IPS-18c (cell line): ENCODE data around the gene ZNF554.

ENCODE experiments used
- H3K4me3 ChIP-seq: 2 replicates; pipeline ENCODE4 v1.7.0; 2013; ENCODE audit warnings: low read depth, mild to moderate bottlenecking, low read length, moderate library complexity; ENCODE audit not compliant: insufficient read depth
- H3K9me3 ChIP-seq: one replicate; pipeline ENCODE4 v1.6.1; 2013; ENCODE audit warnings: mild to moderate bottlenecking, low read length, moderate library complexity; ENCODE audit not compliant: control insufficient read depth, insufficient read depth

Gene ZNF554

DNA sequence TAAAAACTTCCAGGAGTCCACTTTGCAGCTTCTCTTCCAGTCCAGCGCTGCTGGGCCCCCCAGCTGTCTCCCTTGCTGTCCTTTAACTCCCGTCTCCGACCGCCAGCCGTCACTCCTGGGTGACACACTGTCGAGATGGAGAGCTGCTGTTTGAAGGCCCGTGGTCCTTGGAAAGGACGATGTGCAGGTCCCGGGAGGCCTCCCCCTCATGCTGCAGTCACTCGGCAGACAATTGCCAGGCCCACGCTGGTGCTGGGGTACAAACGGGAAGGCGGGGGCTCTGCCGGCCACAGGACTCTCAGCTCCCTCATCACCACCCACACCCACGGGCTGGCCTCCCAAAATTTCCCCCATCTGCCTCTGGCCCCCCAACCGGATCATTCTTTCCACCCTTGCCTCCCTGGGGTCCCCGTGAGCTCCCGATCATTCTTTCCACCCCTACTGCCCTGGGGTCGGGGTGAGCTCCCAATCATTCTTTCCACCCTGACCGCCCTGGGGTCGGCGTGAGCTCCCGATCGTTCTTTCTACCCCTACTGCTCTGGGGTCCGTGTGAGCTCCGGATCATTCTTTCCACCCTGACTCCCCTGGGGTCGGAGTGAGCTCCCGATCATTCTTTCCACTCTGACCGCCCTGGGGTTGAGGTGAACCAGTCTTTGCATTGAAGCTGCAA, 16.0 kb upstream of the ZNF554 start:
- Histone ChIP-seq H3K9me3 (no peaks in the 10 kb centered on the region), H3K4me3 (no peak overlapping the region)

DNA sequence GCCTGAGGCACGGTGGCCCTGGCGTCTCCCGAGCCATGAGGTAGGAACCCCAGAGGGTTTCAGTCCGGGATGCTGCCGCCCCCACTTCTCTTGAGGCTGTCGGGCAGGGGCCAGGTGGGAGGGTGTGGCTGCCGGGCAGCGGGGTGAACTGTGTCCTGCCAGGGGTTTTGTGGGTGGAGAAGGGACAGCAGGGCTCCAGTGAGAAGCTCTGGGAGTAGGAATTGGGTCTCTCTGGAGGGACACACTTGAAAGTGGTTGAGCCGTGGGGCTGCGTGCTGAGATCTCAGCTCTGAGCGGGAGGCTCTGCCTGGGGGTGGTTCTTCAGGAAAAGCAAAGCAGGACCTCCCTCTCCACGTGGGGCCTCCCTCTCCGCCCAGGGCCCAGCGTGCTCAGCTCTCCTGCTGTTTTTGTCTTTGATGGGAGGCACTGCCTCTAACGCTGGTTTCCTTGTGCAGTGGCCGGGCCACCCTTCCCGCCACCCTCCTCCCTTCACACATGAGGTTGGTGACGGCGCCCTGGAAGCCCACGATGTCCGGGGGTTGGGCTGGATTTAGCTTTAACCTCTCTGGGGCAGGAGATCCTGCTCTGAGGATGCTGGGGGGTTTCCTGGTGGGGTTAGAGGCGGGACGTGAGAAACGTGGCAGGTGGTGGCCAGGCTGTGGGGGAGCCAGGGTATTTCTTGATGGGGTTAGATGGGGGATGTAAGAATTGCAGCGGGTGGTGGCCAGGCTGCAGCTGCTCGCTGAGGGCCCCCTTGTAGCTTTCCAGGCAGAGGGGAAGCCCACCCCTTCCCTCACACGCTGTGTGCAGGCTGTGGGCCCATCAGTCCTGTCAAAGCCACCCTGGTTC, 15.3 kb upstream of the ZNF554 start:
- H3K4me3 ChIP-seq = no peak overlapping the region

DNA sequence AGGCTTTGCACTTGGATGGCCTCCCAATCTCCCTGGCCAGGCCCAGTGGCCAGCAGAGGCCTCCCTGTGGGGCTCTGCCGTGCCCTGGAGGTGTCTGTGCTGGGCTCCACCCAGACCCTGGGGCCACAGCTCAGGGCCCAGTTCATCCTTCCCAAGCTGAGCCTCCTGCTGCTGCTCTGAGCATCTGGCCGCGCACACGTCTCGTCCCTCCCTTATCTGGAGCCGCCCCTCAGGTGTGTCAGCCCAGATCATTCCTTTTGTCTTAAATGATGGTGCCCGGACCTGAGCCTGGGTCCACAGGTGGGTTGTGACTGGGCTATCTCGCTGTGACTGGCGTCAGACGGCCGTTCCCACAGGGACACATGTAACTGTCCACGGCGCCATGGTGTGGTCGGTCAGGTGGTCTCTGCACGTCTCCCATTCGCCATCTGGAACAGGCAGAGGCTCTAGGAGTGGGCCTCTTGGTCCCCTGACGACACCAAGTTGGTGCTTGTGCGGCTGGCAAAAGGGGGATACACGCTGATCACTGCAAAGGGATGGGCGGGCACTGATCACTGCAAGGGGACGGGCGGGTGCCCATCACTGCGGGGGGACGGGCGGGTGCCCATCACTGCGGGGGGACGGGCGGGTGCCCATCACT, 14.3 kb upstream of the ZNF554 start:
- no peaks in the 10 kb centered on the region for H3K9me3 ChIP-seq
- H3K4me3 ChIP-seq = no peak overlapping the region

More for the DNA sequence above, 15.3 kb upstream of the ZNF554 start:
- H3K9me3 ChIP-seq = no peaks in the 10 kb centered on the region

DNA sequence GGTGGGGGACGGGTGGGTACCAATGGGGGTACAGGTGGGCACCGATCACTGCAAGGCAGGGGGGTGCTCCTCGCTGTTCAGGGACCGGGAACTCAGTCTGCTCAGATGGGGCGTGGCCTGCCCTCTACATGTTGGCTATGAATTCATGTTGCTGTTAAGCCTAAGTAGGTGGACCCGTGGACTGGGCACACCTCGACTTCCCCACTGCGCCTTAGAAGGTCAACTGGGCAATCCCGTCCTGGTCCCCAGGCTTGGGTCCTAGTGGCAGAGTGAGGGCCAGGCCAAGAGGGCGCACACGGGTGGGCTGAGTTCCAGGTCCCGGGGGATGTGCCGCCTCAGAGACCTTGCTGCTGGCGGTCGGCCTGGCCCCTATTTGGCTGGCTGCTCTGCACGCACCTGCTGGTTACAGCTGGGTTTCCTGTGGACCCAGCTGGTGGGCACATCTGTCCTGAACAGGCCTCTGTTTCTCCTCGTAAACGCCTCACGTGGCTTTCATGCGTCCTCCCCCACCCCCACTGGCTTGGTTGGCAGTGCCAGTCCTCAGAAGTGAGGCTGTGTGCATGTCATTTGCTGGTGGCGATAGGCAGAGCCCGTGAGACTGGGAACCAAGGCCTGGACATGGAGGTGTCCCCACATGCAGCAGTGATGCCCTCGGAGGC, 13.5 kb upstream of the ZNF554 start:
- no peaks in the 10 kb centered on the region for H3K9me3 ChIP-seq
- no peak overlapping the region for H3K4me3 ChIP-seq

DNA sequence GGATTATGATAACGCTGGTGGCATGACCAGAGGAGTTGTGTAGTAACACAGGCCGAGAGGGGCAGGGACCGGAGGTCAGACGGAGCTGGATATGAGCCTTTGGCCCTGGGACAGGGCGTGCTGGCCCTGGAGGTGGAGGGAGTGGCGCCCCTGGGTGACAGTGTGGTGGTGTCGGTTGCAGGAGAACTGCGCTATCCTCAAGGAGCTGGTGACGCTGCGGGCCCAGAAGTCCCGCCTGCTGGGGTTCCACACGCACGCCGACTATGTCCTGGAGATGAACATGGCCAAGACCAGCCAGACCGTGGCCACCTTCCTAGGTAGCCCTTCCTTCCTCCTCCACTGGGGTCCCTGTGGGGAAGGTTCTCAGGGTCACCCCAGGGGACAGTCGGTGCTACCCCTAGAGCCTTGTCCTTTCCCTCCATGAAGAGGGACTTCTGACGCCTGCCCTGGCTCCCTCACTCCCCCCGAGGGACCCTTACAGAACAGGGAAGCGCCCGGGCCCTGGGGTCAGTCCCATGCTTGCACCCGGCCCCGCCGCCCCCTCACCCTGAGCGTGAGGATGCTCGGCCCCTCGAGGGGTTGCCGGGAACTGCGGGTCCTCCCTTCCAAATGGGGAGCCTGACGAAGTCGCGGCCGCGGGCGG, 12.8 kb upstream of the ZNF554 start:
- H3K4me3 ChIP-seq = no peak overlapping the region
- no peaks in the 10 kb centered on the region for H3K9me3 ChIP-seq

DNA sequence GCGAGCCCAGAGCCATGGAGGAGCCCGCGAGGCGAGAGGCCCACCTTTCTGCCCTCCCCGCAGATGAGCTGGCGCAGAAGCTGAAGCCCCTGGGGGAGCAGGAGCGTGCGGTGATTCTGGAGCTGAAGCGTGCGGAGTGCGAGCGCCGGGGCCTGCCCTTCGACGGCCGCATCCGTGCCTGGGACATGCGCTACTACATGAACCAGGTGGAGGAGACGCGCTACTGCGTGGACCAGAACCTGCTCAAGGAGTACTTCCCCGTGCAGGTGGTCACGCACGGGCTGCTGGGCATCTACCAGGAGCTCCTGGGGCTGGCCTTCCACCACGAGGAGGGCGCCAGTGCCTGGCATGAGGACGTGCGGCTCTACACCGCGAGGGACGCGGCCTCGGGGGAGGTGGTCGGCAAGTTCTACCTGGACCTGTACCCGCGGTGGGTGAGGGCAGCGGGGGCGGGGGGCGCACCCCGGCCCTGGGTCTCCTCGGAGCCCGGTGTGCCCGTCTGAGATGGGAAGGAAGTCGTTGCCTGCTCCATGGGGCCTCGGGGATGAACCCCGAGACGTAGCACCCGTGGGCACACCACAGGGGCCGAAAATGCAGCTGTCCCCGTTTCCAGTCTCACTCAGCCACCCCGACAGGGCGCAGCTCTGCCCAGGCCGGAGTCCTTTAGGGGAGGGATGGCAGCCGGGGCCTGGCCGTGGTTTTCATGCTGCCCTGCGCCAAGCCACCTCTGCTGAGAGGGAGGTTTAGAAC, 12.1 kb upstream of the ZNF554 start:
- Histone ChIP-seq H3K4me3 (no peak overlapping the region), H3K9me3 (no peaks in the 10 kb centered on the region)

DNA sequence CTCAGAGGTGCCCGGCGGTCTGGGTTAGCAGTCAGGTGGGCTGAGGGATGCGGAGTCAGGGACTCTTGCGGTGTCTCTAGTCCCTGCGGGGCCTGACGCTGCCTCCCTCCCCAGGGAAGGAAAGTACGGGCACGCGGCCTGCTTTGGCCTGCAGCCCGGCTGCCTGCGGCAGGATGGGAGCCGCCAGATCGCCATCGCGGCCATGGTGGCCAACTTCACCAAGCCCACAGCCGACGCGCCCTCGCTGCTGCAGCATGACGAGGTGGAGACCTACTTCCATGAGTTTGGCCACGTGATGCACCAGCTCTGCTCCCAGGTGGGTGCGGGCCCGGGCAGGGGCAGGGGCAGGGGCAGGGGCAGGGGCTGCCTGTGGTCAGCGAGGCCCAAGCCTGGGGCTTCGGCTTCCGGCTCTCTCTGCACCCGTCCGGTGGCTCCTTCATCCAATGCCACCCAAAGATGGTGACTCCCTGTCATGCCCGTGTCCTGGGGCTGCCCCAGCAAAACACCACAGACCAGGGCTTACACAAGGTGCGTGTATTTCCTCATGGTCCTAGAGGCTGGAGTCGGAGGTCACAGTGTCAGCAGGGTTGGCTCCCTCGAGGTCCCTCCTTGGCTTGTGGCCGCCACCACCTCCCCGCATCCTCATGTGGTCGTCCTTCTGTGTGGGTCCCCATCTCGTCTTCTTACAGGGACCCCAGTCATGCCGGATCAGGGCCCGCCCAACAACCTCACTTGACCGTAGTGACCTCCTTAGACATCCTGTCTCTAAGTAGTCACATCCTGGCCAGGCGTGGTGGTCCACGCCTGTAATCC, 11.3 kb upstream of the ZNF554 start:
- H3K9me3 ChIP-seq = no peaks in the 10 kb centered on the region
- H3K4me3 ChIP-seq = no peak overlapping the region

DNA sequence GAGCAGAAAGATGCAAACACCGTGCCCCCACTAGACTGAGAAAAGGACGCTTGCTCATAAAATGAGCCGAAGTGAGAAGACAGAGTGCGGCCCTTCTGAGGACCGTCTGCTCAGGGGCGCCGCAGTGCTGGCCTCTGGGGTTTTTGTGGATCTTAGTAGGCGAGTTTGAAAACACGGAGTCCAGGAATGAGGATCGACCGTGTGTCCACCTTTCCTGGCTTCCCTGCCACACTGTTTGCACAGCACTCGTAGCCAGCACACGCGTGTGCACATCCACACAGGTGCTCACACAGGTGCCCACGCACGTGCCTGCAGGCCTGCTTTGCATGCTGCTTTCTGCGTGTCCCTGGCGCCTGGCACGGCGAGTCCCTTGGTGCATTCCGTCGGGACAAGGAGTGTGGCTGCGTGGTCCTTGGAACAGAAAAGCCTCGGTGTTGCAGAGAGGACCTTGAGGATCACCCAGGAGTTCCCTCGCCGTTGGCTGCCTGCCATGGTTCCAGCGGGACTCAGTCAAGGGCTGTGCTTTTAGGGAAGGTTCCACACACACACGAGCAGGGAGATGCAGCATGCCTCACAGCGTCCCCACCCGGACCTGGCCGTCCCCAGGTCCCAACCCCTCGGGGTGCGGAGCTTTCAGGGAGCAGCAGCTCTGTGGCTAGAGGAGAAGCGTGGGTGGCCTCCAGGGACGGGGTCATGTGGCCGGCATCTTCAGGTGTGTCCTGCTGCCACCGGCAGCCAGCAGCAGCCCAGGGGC, 10.1 kb upstream of the ZNF554 start:
- Histone ChIP-seq H3K4me3 (no peak overlapping the region), H3K9me3 (no peaks in the 10 kb centered on the region)

DNA sequence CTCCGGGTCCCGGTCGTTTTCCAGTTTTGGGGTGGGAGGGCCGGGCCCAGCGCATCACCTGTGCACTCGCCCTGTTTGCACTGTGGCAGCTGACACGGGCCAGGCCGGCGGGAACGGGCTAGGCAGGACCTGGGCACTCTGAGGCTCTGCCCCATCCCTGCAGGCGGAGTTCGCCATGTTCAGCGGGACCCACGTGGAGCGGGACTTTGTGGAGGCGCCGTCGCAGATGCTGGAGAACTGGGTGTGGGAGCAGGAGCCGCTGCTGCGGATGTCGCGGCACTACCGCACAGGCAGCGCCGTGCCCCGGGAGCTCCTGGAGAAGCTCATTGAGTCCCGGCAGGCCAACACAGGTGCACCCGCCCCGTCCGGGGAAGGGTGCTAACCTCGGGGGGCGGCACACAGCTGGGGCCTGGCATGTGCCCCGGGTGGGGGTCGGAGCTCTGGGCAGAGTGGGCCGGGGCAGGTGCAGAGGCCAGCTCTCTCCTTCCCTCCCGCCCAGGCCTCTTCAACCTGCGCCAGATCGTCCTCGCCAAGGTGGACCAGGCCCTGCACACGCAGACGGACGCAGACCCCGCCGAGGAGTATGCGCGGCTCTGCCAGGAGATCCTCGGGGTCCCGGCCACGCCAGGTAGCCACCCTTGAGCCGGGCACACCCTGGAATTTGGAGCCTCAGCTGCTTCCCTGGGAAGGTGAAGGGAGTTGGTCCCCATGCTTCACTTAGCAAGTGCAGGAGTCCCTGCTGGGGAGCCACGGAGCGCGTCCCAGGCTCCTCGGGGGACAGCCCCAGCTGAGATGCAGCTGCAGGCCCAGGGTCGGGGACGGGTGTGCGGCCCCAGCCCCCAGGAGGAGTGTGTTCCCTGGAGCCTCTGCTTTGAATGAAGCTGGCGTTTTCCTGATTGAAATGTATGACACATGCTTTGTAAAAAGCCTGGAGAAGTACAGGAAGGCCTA, 9.3 kb upstream of the ZNF554 start:
- no peaks in the 10 kb centered on the region for H3K9me3 ChIP-seq
- no peak overlapping the region for H3K4me3 ChIP-seq

DNA sequence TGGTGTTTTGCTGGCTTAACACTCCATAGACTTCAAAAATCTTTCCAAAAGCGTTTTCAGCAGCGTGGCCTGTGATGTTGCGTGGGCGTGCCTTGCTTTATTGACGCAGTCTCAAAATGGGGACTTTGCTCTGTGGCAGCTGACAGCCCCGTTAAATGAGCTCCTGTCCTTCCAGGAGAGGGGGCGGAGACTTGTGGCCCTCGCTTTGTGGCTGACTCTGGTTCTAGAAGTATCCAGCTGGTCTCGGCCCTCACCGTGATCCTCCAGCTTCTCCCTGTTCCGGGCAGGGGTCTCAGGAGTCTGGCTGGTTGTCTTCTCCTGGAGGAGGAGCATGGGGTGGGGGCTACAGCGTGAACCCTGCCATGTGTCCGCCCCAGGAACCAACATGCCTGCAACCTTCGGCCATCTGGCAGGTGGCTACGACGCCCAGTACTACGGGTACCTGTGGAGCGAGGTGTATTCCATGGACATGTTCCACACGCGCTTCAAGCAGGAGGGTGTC, 8.4 kb upstream of the ZNF554 start:
- H3K4me3 ChIP-seq = no peak overlapping the region
- H3K9me3 ChIP-seq = no peaks in the 10 kb centered on the region

DNA sequence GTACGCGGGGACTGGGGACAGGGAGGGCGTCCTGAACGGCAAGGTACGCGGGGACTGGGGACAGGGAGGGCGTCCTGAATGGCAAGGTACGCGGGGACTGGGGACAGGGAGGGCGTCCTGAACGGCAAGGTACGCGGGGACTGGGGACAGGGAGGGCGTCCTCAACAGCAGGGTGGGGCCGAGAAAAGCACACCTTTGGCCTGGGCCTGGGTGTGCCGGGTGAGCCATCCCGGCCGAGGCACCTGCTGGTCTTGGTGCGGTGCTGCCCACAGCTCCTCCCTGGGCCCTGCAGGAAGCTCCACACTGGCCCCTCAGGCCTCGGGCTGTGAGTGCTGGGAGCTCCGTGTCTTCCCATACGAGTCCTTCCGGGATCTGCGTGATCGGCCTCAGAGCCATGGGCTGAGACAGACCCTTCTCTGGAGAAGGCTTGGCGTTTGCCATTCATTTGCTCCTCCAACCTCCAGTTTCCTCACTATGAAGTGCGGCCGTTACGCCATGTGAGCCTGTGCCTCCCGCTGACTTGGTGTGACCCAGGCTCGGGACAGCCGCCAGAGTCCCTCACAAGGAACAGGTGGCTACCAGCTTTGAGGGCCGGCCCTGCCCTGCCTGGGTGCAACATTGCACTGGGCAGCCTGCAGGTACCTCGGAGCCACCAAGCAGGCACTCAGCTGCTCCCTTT, 7.8 kb upstream of the ZNF554 start:
- Histone ChIP-seq H3K9me3 (no peaks in the 10 kb centered on the region), H3K4me3 (no peak overlapping the region)

DNA sequence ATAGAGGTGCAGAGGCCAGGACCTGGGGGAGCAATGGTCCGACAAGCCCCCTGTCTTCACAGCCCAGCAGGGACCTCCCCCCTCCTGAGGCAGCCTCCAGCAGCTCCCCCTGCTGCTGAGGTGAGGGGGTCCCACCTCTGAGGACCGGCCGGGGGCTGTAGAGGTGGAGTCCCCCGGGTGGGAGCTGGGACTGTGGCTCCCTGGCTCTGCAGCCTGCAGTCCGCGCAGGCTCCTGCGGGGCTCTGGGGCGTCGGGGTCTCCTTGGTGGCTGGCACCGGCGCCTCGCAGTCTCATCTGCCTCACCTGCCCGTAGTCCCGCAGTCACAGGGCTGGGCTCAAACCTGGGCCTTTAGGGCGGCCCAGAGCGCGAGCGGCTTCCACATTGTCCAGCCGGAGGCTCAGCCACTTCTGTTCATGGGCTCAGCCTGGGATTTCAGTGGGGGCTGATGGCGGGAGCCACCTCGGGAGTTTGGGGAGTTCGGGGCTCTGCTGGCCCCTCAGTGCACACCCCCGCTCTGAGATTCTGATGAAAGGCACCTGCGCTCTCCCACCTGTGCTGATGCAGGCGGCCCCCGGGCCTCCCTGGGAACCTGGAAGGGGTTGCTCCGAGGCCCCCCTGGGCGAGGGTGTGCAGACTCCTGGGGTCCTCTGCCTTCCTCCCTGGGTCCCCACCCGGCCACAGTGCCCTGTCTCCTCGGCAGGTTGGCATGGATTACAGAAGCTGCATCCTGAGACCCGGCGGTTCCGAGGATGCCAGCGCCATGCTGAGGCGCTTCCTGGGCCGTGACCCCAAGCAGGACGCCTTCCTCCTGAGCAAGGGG, 7.0 kb upstream of the ZNF554 start:
- H3K9me3 ChIP-seq = no peaks in the 10 kb centered on the region
- H3K4me3 ChIP-seq = no peak overlapping the region
